ENCODE data around the gene SRF. TPM values are rescaled to one million over a fixed set of nuclear protein-coding genes. Genes with fewer than 3 reads are reported as not detected.

SRF gene
- total and polyA plus RNA-seq, 2 donors = 18.1 to 25.5 TPM

- no peak overlapping the region for H3K27ac ChIP-seq (ENCODE audit: low read depth in 1 of 2, low read length in 1 of 2)
- no peaks in the 10 kb centered on the region for H3K9me3 ChIP-seq (ENCODE audit: control insufficient read depth in 2 of 2, insufficient read depth in 1 of 2, low read length in 1 of 2)
- no peaks in the 10 kb centered on the region for H3K27me3 ChIP-seq (ENCODE audit: control insufficient read depth in 2 of 2, insufficient read depth in 1 of 2, low read length in 1 of 2)
- no peaks in the 10 kb centered on the region for H3K4me1 ChIP-seq (ENCODE audit: control insufficient read depth in 2 of 2, insufficient read depth in 2 of 2, low read length in 2 of 2)
- H3K4me3 ChIP-seq (ENCODE audit: low read length in 2 of 2) = no peak overlapping the region
- DNase-seq (ENCODE audit: low read depth in 6 of 9, low spot score in 9 of 9) = no peak
- 96% methylated on average over 11 of the region's 11 CpGs for WGBS
- H3K36me3 ChIP-seq (ENCODE audit: control insufficient read depth in 2 of 2, insufficient read depth in 2 of 2, low read length in 1 of 2) = peaks cover 17 to 34% of the 10 kb centered on the region in 2 donors
These were observed 42.4 kb downstream of the SRF start for GRCh38 chr6:43213431-43213830.

- Histone ChIP-seq H3K36me3 (ENCODE audit: control insufficient read depth in 2 of 2, insufficient read depth in 2 of 2, low read length in 1 of 2) (peaks cover 20 to 35% of the 10 kb centered on the region in 2 donors), H3K4me1 (ENCODE audit: control insufficient read depth in 2 of 2, insufficient read depth in 2 of 2, low read length in 2 of 2) (no peaks in the 10 kb centered on the region), H3K27me3 (ENCODE audit: control insufficient read depth in 2 of 2, insufficient read depth in 1 of 2, low read length in 1 of 2) (no peaks in the 10 kb centered on the region), H3K4me3 (ENCODE audit: low read length in 2 of 2) (no peak overlapping the region), H3K27ac (ENCODE audit: low read depth in 1 of 2, low read length in 1 of 2) (no peak overlapping the region), H3K9me3 (ENCODE audit: control insufficient read depth in 2 of 2, insufficient read depth in 1 of 2, low read length in 1 of 2) (no peaks in the 10 kb centered on the region)
- 98% methylated on average over 8 of the region's 8 CpGs for WGBS
- no peak for DNase-seq (ENCODE audit: low read depth in 6 of 9, low spot score in 9 of 9)
These were observed 44.0 kb downstream of the SRF start for GRCh38 chr6:43215066-43215465.

GRCh38 chr6:43216200-43216599 lies 45.1 kb downstream of the SRF start:
- WGBS = 91% methylated on average over 12 of the region's 12 CpGs
- Histone ChIP-seq H3K36me3 (ENCODE audit: control insufficient read depth in 2 of 2, insufficient read depth in 2 of 2, low read length in 1 of 2) (peaks cover 32 to 39% of the 10 kb centered on the region in 2 donors), H3K9me3 (ENCODE audit: control insufficient read depth in 2 of 2, insufficient read depth in 1 of 2, low read length in 1 of 2) (no peaks in the 10 kb centered on the region), H3K4me3 (ENCODE audit: low read length in 2 of 2) (no peak overlapping the region), H3K4me1 (ENCODE audit: control insufficient read depth in 2 of 2, insufficient read depth in 2 of 2, low read length in 2 of 2) (no peaks in the 10 kb centered on the region), H3K27ac (ENCODE audit: low read depth in 1 of 2, low read length in 1 of 2) (no peak overlapping the region), H3K27me3 (ENCODE audit: control insufficient read depth in 2 of 2, insufficient read depth in 1 of 2, low read length in 1 of 2) (no peaks in the 10 kb centered on the region)
- no peak for DNase-seq (ENCODE audit: low read depth in 6 of 9, low spot score in 9 of 9)

GRCh38 chr6:43217351-43217750 lies 46.3 kb downstream of the SRF start:
- Histone ChIP-seq H3K27me3 (ENCODE audit: control insufficient read depth in 2 of 2, insufficient read depth in 1 of 2, low read length in 1 of 2) (no peaks in the 10 kb centered on the region), H3K4me3 (ENCODE audit: low read length in 2 of 2) (no peak overlapping the region), H3K9me3 (ENCODE audit: control insufficient read depth in 2 of 2, insufficient read depth in 1 of 2, low read length in 1 of 2) (no peaks in the 10 kb centered on the region), H3K4me1 (ENCODE audit: control insufficient read depth in 2 of 2, insufficient read depth in 2 of 2, low read length in 2 of 2) (no peaks in the 10 kb centered on the region), H3K27ac (ENCODE audit: low read depth in 1 of 2, low read length in 1 of 2) (no peak overlapping the region), H3K36me3 (ENCODE audit: control insufficient read depth in 2 of 2, insufficient read depth in 2 of 2, low read length in 1 of 2) (peaks cover 34 to 47% of the 10 kb centered on the region in 2 donors)
- no peak for DNase-seq (ENCODE audit: low read depth in 6 of 9, low spot score in 9 of 9)
- WGBS = 96% methylated on average over 5 of the region's 5 CpGs

GRCh38 chr6:43219119-43219518 lies 48.0 kb downstream of the SRF start:
- 98% methylated on average over 3 of the region's 3 CpGs for WGBS
- Histone ChIP-seq H3K4me3 (ENCODE audit: low read length in 2 of 2) (no peak overlapping the region), H3K27ac (ENCODE audit: low read depth in 1 of 2, low read length in 1 of 2) (no peak overlapping the region), H3K27me3 (ENCODE audit: control insufficient read depth in 2 of 2, insufficient read depth in 1 of 2, low read length in 1 of 2) (no peaks in the 10 kb centered on the region), H3K36me3 (ENCODE audit: control insufficient read depth in 2 of 2, insufficient read depth in 2 of 2, low read length in 1 of 2) (peaks cover 37 to 48% of the 10 kb centered on the region in 2 donors), H3K4me1 (ENCODE audit: control insufficient read depth in 2 of 2, insufficient read depth in 2 of 2, low read length in 2 of 2) (peaks cover 0 to 9% of the 10 kb centered on the region in 2 donors), H3K9me3 (ENCODE audit: control insufficient read depth in 2 of 2, insufficient read depth in 1 of 2, low read length in 1 of 2) (no peaks in the 10 kb centered on the region)
- no peak for DNase-seq (ENCODE audit: low read depth in 6 of 9, low spot score in 9 of 9)

- peaks cover 0 to 16% of the 10 kb centered on the region in 2 donors for H3K4me1 ChIP-seq (ENCODE audit: control insufficient read depth in 2 of 2, insufficient read depth in 2 of 2, low read length in 2 of 2)
- DNase-seq (ENCODE audit: low read depth in 6 of 9, low spot score in 9 of 9) = no peak
- no peak overlapping the region for H3K27ac ChIP-seq (ENCODE audit: low read depth in 1 of 2, low read length in 1 of 2)
- no peaks in the 10 kb centered on the region for H3K27me3 ChIP-seq (ENCODE audit: control insufficient read depth in 2 of 2, insufficient read depth in 1 of 2, low read length in 1 of 2)
- no peaks in the 10 kb centered on the region for H3K9me3 ChIP-seq (ENCODE audit: control insufficient read depth in 2 of 2, insufficient read depth in 1 of 2, low read length in 1 of 2)
- no peak overlapping the region for H3K4me3 ChIP-seq (ENCODE audit: low read length in 2 of 2)
- WGBS = 90% methylated on average over 7 of the region's 7 CpGs
- H3K36me3 ChIP-seq (ENCODE audit: control insufficient read depth in 2 of 2, insufficient read depth in 2 of 2, low read length in 1 of 2) = peaks cover 37 to 48% of the 10 kb centered on the region in 2 donors
These were observed 48.7 kb downstream of the SRF start for GRCh38 chr6:43219814-43220213.

GRCh38 chr6:43220439-43220951 lies 49.4 kb downstream of the SRF start:
- Histone ChIP-seq H3K4me3 (ENCODE audit: low read length in 2 of 2) (no peak overlapping the region), H3K27me3 (ENCODE audit: control insufficient read depth in 2 of 2, insufficient read depth in 1 of 2, low read length in 1 of 2) (no peaks in the 10 kb centered on the region), H3K36me3 (ENCODE audit: control insufficient read depth in 2 of 2, insufficient read depth in 2 of 2, low read length in 1 of 2) (peaks cover 37 to 43% of the 10 kb centered on the region in 2 donors), H3K9me3 (ENCODE audit: control insufficient read depth in 2 of 2, insufficient read depth in 1 of 2, low read length in 1 of 2) (no peaks in the 10 kb centered on the region), H3K27ac (ENCODE audit: low read depth in 1 of 2, low read length in 1 of 2) (no peak overlapping the region), H3K4me1 (ENCODE audit: control insufficient read depth in 2 of 2, insufficient read depth in 2 of 2, low read length in 2 of 2) (peaks cover 0 to 16% of the 10 kb centered on the region in 2 donors)
- DNase-seq (ENCODE audit: low read depth in 6 of 9, low spot score in 9 of 9) = no peak
- WGBS = 95% methylated on average over 16 of the region's 16 CpGs

GRCh38 chr6:43221046-43221972 lies 50.2 kb downstream of the SRF start:
- DNase-seq (ENCODE audit: low read depth in 6 of 9, low spot score in 9 of 9) = no peak
- WGBS = 93% methylated on average over 20 of the region's 20 CpGs
- peaks cover 0 to 19% of the 10 kb centered on the region in 2 donors for H3K4me1 ChIP-seq (ENCODE audit: control insufficient read depth in 2 of 2, insufficient read depth in 2 of 2, low read length in 2 of 2)
- no peak overlapping the region for H3K4me3 ChIP-seq (ENCODE audit: low read length in 2 of 2)
- no peak overlapping the region for H3K27ac ChIP-seq (ENCODE audit: low read depth in 1 of 2, low read length in 1 of 2)
- peaks cover 33 to 48% of the 10 kb centered on the region in 2 donors for H3K36me3 ChIP-seq (ENCODE audit: control insufficient read depth in 2 of 2, insufficient read depth in 2 of 2, low read length in 1 of 2)
- H3K27me3 ChIP-seq (ENCODE audit: control insufficient read depth in 2 of 2, insufficient read depth in 1 of 2, low read length in 1 of 2) = no peaks in the 10 kb centered on the region
- H3K9me3 ChIP-seq (ENCODE audit: control insufficient read depth in 2 of 2, insufficient read depth in 1 of 2, low read length in 1 of 2) = no peaks in the 10 kb centered on the region

GRCh38 chr6:43222418-43223059 lies 51.5 kb downstream of the SRF start:
- H3K4me3 ChIP-seq (ENCODE audit: low read length in 2 of 2) = no peak overlapping the region
- H3K27ac ChIP-seq (ENCODE audit: low read depth in 1 of 2, low read length in 1 of 2) = no peak overlapping the region
- no peak for DNase-seq (ENCODE audit: low read depth in 6 of 9, low spot score in 9 of 9)
- H3K4me1 ChIP-seq (ENCODE audit: control insufficient read depth in 2 of 2, insufficient read depth in 2 of 2, low read length in 2 of 2) = peaks cover 0 to 19% of the 10 kb centered on the region in 2 donors
- no peaks in the 10 kb centered on the region for H3K27me3 ChIP-seq (ENCODE audit: control insufficient read depth in 2 of 2, insufficient read depth in 1 of 2, low read length in 1 of 2)
- peaks cover 24 to 39% of the 10 kb centered on the region in 2 donors for H3K36me3 ChIP-seq (ENCODE audit: control insufficient read depth in 2 of 2, insufficient read depth in 2 of 2, low read length in 1 of 2)
- 94% methylated on average over 15 of the region's 15 CpGs for WGBS
- no peaks in the 10 kb centered on the region for H3K9me3 ChIP-seq (ENCODE audit: control insufficient read depth in 2 of 2, insufficient read depth in 1 of 2, low read length in 1 of 2)

All from thymus (tissue), 11 donors.